Suppressor macrophage (primary cell): ENCODE measurements around the gene CSNK1A1.
"Not testable (repeated sequence)": the region's sequence is repeated elsewhere in the genome, so short reads cannot be mapped to it uniquely, and the experiment has no call there.

Experiments used
- DNase-seq, 4 experiments: peaks; one replicate each; pipeline ENCODE4 v3.0.0-alpha.2; 2020 to 2022

The CSNK1A1 gene

DNA sequence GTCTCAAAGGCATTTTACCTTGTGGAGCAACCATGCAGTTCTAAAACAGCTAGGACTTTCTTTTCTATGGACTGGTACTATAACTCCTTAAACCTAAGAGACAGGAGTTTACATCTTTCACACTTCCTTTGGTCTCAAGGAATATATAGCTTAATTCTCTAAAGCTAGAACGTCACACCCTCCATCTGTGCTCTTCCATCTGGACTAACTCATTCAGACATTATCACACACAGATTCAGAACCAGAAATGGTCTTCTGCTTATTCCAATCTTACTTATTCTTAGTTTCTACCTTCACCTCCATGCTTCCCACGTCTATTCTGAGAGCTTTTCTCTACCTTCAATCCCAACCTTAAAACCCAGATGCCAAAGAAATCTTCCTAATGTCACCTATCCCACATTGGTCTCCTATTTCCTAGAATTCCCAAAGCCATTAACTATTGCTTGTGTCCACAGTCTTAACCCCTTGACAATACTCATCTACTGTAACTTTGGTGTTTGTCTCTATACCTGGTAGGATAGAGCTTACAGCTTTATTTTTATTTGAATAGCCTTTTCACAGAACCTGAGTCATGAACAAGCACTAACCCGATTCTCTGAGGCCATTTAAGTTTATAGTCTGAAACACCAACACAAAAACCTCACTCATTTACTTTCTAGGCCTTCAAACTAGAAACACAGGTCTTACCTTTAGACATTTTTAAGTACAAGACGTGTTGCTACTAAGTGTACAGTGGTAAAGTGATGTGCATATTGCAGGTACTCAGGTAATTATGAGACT, 22.8 kb downstream of the CSNK1A1 start:
- DNase-seq = no peak

DNA sequence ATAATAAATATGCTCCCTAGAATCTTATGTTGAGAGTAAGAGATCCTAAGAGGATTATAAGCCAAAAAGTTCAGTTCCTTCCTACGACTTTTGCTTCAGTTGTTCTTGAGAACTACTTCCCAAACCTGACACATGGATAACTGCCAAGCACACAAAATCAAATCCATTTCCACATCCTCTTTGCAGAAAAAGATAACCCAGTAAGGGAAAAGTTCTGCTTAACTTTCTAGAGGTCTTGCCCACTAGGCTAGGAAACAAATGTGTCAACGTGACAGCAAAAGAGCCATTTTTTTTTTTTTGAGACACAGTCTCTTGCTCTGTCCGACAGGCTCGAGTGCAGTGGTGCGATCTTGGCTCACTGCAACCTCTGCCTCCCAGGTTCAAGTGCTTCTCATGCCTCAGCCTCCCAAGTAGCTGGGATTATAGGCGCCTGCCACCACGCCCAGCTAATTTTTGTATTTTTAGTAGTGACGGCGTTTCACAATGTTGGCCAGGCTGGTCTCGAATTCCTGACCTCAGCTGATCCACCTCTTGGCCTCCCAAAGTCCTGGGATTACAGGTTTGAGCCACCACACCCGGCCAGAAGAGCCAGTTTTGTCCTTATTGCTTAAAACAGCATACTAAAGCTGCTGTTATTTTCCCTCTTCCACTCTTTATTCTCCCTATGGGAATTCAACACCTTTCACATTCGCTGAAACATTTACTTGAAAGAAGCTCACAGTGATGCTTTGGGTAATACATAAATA, 24.2 kb downstream of the CSNK1A1 start:
- peak; percentile 27 to 76 (median 54) for DNase-seq

DNA sequence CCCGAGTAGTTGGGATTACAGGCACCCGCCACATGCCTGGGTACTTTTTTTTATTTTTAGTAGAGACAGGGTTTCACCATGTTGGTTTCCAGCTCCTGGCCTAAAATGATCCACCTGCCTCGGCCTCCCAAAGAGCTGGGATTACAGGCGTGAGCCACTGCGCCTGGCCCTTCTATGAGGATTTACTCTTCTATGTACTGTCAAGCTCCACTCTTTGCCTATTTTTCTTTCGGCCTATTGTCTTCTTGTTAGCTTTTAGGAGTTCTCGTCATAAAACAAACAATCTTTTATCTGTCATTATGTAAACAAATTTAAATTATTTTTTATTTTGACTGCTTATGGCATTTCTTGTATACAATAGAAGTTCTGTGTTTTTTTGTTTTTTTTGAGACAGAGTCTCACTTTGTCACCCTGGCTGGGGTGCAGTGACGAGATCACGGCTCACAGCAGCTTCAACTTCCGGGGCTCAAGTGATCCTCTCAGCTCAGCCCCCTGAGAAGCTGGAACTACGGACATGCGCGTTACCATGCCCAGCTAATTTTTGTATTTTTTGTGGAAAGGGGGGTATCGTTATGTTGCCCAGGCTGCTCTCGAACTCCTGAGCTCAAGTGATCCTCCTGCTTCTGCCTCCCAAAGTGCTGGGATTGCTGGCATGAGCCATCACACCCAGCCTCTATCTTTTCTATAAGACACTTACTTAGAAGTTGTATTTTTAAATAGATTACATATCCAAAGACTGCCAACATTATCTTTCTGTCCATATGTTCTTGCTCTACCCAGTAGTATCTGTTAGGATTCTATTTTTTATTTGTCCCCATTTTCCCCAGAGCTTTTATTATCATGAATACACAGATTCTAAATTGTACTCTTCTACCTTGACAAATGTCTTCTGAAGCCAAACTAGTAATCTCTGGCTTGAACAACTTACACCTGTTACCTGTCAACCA, 29.2 kb downstream of the CSNK1A1 start:
- DNase-seq = no peak

- DNase-seq = no peak
These were observed 31.6 kb downstream of the CSNK1A1 start for GRCh38 chr5:149519601-149520000.

DNA sequence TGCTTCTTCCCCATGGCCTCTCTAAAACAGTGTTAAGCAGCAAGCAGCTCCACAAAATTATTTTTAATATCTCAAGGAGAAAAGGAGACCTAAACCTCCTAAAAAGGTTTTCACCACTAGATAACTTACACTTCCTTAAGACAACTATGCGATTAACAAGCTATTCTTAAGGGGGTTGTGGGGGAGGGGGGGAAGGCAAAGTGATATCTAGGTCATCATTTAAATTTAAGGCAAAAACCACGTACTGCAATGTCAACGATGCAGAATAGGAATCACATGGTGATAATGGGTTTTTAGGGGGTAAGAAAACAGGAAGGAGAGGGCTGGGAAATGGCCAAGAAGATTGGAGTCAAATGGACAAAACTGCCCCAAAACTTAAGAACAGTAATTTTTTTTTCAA, 32.6 kb downstream of the CSNK1A1 start:
- DNase-seq = peak; percentile 17 to 40 (median 28)

DNA sequence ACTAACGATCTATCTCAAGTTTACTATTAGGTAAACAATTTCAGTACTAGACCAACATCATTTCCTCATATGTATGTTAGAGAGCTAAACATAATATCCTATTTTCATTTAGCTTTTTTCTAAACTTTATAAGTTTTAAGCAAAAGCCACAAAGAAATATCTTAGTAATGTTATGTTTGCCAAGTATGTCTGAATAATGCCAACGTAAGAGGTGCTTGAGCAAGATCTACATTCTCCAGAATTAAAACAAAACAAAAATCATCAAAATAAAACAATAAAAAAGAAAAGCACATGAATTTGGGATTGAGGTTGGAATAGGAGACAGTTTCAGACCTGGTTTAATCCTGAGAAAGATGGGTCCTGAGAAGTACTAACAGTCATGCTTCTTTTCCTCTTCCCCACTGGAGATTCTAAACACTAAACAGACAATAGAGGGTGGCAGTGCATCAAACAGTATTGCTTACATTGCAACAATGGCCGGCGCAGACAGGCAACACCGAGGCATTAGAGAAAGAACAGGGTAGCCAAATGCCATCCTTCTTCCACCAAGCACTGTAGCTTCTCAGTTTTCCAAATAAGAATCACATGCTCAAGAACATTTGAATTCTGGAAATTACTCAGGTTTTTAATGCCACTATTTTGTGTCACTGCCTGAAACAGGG, 33.6 kb downstream of the CSNK1A1 start:
- DNase-seq = peak in 1 of 4 experiments; percentile 11

GRCh38 chr5:149514512-149514911, 36.7 kb downstream of the CSNK1A1 start:
- no peak for DNase-seq

- not testable (repeated sequence) for DNase-seq
These were observed 37.8 kb downstream of the CSNK1A1 start for GRCh38 chr5:149513372-149513947.

DNA sequence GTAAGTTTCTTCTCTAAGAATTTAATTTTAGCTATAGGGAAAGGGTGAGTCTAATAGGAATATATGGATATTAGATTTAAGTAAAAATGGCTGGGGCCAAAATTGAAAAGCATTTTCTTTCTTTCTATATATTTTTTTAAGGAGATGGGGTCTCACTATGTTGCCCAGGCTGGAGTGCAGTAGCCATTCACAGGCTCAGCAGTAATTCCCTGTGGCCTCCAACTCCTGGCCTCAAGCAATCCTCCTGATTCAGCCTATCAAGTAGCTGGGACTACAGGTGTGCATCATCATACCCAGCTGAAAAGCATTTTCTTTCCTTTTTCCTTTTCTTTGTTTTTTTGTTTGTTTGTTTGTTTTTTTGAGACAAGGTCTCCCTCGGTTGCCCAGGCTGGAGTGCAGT, 41.1 kb downstream of the CSNK1A1 start:
- DNase-seq = no peak

DNA sequence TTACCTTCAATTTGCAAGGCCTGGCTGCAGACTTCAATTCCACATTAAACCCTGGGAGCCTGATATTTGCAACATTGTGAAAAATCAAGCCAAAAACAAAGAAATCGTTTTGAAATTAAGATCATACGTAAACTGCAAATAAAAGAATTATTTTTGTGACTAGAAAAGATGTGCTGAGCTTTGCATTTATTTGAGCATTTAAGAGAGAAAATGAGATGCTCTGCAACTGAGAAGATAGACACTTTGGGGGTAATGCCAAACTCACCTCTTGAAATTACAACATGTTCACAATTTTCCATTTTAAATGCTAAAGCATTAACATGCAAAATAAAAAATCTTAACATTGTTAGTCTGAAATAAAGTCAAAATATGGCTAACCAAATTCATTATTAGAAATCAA, 46.6 kb downstream of the CSNK1A1 start:
- DNase-seq = no peak

GRCh38 chr5:149503006-149503405, 48.2 kb downstream of the CSNK1A1 start:
- DNase-seq = no peak

DNA sequence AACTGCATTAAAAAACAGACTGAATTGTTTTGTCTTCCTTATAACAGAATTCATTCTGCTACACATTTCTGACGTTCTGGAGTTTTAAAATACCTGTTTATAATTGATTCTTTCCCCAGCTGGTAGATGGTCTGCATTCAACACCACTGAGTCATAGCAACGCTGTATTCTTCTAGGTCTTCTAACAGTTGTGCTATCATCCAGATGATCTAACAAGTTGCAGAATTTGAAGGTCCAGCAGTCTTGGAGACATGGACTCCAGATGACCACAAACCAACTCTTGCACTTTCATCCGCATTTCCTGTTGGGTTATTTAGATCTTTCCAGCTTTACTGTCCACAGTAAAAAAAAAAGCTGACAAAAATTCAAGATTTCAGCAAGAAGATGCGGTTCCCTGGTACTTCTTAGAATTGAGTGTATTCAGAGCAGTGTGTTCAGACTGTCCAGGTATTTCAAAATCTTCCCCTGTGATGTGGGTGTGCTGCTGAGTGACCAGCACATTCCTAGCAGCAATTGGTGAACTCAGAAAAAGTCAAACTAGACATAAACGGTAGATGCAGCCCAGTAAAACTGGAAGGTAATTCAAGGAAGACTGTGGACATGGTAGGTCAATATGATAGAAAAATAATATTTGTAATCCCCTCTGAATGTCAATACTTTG, 50.2 kb downstream of the CSNK1A1 start:
- no peak for DNase-seq

- no peak for DNase-seq
These were observed 52.4 kb downstream of the CSNK1A1 start for GRCh38 chr5:149498724-149499336.

GRCh38 chr5:149497357-149497756, 53.9 kb downstream of the CSNK1A1 start:
- no peak for DNase-seq

GRCh38 chr5:149496917-149497316, 54.3 kb downstream of the CSNK1A1 start:
- no peak for DNase-seq

DNA sequence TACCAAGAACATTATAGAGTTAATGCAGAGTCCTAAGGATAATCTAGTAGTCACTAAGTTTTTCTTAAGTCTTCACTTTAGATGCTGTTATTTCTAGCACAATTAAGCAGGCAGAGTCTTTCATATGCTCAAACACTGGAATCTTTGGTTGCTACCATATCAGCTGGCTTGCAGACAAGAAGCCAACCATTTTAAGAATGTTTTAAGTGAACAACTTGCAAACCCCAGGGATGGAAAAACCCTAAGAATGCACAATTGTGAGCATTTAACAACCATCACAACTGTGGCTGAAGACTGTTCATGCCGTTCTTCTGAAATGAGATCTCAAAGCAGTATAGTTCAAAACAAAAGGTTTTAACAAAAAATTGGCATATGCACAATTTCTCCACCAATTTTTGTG, 55.1 kb downstream of the CSNK1A1 start:
- no peak for DNase-seq

DNA sequence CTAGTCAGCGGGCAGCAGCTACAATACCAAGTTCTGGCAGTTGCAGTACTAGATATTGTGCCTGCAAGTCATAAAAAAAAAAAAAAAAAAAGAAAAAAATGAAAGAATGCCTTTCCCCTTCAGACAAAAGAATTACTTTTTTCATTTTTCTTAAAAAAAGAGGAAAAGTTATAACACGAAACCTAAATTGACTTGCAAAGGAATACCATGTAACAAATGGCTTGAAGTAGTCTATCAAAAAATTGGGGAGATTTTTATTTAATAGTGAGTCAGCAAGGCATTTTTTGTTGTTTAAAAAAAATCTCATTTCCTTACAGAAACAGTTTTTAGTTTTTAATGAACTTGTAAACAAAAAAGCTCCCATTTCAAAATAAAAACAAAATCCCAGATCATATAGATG, 55.6 kb downstream of the CSNK1A1 start:
- no peak for DNase-seq

DNA sequence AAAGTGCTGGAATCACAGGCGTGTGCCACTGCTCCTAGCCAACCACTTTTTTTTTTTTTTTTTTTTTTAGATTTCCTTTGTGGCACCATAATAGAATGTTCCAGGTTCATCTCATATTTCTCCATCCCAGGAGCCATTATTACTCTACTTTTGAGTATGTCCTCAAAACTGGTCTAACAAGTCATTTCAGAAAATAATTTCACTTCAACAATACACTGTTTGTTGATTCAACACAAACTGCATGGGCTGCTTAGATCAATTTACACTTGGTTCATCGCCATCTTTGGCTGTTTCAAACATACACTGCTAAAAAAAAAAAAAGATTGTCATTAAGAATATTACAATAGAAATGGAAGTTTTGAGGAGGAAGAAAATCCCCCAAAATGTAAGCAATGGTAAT, 57.9 kb downstream of the CSNK1A1 start:
- DNase-seq = no peak

DNA sequence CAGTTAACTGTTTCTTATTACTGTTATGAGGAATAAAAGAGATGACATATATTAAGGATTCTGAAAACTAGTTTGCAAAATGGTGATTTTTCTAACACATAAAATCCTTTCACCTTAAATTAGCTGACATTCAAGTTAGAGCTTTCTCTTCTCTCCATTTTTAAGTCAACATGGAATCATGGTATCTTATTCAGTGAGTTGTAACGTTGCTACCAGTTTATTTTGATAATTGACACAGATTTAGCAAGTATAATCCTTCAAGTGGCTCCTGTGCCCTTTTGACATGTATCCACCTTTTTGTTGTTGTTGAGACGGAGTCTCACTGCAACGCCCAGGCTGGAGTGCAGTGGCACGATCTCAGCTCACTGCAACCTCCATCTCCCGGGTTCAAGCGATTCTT, 58.5 kb downstream of the CSNK1A1 start:
- DNase-seq = no peak

GRCh38 chr5:149490599-149491485, 60.4 kb downstream of the CSNK1A1 start:
- DNase-seq = no peak
